Right hindlimb (tissue), 1 donor: ENCODE results near the gene SRL.
"Not testable (repeated sequence)": the region's sequence is repeated elsewhere in the genome, so short reads cannot be mapped to it uniquely, and the experiment has no call there.

Experiments used
- DNase-seq: peaks from one replicate; pipeline ENCODE4 v3.0.0-alpha.2; 2018

SRL gene

DNA sequence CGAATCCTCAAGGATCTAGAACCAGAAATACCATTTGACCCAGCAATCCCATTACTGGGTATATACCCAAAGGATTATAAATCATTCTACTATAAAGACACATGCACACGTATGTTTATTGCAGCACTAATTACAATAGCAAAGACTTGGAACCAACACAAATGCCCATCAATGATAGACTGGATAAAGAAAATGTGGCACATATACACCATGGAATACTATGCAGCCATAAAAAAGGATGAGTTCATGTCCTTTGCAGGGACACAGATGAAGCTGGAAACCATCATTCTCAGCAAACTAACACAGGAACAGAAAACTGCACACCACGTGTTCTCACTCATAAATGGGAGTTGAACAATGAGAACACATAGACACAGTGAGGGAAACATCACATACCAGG is 85.4 kb downstream of the SRL start:
- not testable (repeated sequence) for DNase-seq

DNA sequence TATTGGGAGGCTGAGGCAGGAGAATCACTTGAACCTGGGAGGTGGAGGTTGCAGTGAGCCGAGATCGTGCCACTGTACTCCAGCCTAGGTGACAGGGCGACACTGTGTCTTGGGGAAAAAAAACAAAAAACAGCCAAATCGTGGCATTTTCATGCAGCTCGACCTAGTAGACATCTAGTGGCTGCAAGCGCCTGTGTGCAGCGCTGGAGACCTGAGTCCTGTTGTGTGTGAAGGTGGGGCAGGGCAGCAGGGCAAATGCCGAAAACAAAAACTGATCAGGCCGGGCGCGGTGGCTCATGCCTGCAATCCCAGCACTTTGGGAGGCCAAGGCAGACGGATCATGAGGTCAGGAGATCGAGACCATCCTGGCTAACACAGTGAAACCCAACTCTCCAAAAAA is 88.5 kb downstream of the SRL start:
- not testable (repeated sequence) for DNase-seq

DNA sequence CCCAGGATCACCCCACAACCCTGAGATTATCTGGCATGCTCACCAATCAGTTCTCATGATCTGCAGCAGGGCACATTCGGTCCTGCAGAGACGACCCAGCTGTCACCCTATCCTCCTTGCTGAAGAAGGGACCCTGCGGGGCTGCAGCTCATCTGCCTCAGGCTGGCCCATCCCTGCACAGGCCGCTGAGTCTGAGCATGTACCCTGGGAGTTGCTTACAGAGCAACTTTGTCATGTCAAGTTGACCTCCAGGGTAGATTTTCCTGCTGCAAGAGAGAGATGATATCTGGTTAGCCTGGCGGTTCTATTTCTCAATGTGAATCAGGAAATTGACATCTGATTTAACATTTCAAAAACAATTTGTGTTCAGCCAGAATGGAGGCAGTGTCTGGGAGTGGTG is 89.6 kb downstream of the SRL start:
- DNase-seq: no peak

DNA sequence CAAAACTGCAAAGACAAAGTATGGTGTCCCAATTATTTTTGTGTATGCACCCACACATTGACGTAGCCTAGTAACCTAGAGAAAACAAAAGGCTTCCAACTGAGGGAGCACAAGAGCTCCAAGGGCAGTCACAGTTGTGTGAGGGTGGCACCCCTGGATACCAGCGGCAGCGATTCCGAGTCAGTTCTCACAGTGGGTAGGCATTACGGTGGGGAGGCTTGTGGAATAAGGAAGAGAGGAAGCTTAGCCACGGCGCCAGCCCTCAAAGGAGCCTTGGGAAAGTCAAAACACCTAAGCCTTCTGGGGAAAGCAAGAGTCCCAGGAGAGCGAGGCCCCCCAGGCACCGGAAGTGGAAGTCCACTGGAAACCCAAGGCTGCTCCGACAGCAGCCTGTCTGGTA is 94.6 kb downstream of the SRL start:
- no peak for DNase-seq

DNA sequence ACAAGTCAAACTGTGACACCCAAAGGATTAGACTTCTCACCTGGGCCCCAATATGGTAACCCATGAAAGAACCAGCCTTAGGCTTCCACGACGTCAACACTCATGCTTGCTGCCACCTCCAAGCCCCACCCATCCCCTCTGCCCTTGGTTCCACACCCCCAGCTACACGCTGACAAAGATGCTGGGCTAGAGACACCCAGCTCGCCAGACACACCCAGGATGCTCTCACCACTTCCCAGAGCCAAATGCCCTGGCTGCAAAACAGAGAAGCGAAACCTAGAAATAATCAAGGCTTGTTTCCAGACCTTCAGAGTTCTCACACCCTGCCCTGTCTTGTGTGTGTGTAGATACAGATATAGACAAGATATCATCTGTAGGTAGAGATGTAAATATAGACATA is 99.6 kb downstream of the SRL start:
- DNase-seq: no peak

DNA sequence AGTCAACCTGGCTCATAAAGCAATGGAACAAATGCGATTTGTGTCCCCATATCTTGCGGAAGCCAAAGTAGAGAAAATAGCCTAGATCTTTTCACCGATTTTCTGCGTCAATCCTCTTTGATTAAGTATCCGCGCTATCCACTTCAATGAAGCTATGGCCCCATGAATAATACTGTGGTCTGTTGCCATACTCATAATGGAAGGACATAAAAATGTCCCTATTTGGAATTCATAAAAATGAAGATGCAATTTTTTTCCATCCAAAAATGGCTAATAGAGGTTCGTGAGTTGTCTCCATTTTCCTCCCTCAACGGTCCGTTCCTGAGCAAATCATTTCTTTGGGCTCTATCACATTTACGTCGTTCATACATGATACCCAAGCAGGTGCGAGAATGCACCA is 100.3 kb downstream of the SRL start:
- DNase-seq: no peak

DNA sequence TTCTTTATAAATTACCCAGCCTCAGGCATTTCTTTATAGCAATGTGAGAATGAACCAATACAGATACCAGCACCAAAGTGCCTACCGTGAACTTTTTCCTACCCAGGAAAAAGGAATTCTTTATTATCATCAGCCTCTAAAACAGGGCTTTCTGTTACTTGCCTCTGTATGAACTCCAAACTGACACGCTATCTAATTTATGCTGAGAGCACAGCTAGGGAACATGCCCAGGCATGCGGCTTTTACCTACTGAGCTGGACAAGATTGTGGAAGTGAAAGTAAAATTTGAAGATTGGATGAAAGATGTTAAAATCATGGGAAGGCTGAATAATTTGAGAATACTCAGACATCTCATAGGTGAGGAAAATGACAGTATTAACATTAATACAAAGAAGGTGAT is 101.2 kb downstream of the SRL start:
- DNase-seq: no peak

DNA sequence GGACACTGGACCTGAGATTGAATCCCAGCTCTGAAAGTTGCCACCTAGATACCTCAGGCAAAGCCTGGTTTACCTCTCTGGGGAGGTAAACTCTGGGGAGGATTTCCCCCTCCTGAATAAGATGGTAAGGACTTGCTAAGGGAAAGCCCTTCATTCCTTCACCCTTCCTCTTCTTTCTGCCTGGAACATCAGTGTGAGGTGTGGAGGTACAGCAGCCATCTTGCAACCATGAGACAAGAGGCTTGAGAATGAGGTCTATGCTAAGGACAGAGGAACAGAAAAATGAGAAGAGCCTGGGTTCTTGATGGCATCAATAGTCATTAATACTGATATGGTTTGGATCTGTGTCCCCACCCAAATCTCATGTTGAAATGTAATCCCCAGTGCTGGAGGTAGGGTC is 101.9 kb downstream of the SRL start:
- DNase-seq: no peak
